ENCODE results near the gene SETD4.

DNA sequence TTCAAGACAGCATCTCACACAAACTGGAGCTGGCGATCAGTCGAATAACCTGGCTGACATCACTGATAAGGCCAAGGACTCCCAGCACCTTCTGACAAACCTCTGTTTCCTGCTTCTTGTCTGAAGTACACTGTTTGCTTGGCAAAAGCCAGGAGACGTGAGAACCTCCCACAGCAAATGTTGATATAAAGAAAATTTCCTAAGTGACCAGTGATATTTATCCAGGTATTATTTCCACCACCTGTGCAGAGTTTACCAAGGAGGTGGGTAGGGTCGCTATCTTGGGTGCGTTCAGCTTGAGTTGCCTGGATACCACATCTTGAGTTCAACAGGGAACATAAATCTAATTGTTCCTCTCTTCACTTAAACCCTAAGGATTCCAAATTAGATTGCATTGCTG lies 72.9 kb downstream of the SETD4 start:
- TF ChIP-seq YY1 (IDR thresholded peaks at IDR 0.05; ENCODE audit: low read depth) (no peak), RAD21 (IDR thresholded peaks at IDR 0.05; ENCODE audit: low read depth) (no peak), TCF12 (IDR thresholded peaks at IDR 0.05; ENCODE audit: low read depth) (no peak), ZBTB7A (IDR thresholded peaks at IDR 0.05; ENCODE audit: low read depth) (no peak), TAF1 (IDR thresholded peaks at IDR 0.05; ENCODE audit: low read depth) (no peak), EP300 (IDR thresholded peaks at IDR 0.05; ENCODE audit: borderline replicate concordance) (no peak), FOXM1 (IDR thresholded peaks at IDR 0.05; ENCODE audit: borderline replicate concordance, low read depth) (no peak), NFIC (IDR thresholded peaks at IDR 0.05) (no peak), CEBPB (IDR thresholded peaks at IDR 0.05) (no peak), TEAD4 (IDR thresholded peaks at IDR 0.05) (no peak), CREB1 (IDR thresholded peaks at IDR 0.05; ENCODE audit: low read depth) (no peak)
- TF ChIP-seq, protein P1, sequence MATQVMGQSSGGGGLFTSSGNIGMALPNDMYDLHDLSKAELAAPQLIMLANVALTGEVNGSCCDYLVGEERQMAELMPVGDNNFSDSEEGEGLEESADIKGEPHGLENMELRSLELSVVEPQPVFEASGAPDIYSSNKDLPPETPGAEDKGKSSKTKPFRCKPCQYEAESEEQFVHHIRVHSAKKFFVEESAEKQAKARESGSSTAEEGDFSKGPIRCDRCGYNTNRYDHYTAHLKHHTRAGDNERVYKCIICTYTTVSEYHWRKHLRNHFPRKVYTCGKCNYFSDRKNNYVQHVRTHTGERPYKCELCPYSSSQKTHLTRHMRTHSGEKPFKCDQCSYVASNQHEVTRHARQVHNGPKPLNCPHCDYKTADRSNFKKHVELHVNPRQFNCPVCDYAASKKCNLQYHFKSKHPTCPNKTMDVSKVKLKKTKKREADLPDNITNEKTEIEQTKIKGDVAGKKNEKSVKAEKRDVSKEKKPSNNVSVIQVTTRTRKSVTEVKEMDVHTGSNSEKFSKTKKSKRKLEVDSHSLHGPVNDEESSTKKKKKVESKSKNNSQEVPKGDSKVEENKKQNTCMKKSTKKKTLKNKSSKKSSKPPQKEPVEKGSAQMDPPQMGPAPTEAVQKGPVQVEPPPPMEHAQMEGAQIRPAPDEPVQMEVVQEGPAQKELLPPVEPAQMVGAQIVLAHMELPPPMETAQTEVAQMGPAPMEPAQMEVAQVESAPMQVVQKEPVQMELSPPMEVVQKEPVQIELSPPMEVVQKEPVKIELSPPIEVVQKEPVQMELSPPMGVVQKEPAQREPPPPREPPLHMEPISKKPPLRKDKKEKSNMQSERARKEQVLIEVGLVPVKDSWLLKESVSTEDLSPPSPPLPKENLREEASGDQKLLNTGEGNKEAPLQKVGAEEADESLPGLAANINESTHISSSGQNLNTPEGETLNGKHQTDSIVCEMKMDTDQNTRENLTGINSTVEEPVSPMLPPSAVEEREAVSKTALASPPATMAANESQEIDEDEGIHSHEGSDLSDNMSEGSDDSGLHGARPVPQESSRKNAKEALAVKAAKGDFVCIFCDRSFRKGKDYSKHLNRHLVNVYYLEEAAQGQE (IDR thresholded peaks at IDR 0.05; ENCODE audit: low read depth) = no peak
- TF ChIP-seq, protein P2, sequence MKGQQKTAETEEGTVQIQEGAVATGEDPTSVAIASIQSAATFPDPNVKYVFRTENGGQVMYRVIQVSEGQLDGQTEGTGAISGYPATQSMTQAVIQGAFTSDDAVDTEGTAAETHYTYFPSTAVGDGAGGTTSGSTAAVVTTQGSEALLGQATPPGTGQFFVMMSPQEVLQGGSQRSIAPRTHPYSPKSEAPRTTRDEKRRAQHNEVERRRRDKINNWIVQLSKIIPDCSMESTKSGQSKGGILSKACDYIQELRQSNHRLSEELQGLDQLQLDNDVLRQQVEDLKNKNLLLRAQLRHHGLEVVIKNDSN (IDR thresholded peaks at IDR 0.05) = no peak
- TF ChIP-seq, protein P3, sequence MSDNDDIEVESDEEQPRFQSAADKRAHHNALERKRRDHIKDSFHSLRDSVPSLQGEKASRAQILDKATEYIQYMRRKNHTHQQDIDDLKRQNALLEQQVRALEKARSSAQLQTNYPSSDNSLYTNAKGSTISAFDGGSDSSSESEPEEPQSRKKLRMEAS (IDR thresholded peaks at IDR 0.05) = no peak

Measured in Ishikawa (cell line).